NCI-H345 treated with DMSO at 0.1 percent for 48 hours (cell line): ENCODE data around the gene CDC42BPA.
"Not testable (repeated sequence)": the region's sequence is repeated elsewhere in the genome, so short reads cannot be mapped to it uniquely, and the experiment has no call there.

ENCODE experiments used
- DNase-seq: peaks from one replicate; lab custom pipeline; 2025; ENCODE audit not compliant: unreplicated experiment; lab: John Stamatoyannopoulos, UW

Gene CDC42BPA

DNA sequence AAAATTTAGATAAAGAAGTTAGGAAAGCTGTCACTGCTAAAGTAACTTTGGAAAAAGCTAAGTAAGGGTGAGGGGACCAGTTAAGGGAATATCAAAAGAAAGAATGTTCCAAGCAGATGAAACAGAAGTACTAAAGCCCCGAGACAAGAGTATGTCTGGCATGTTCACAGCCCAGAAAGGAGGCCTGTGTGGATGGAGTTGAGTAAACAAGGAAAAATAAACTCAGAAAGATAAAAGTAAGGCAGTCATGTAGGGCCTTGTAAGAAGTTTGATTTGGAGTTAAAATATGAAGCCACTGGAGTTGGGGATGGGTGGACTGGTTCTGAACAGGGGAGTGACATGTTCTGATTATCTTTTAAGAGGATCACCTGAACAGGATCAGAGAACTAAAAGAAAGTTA lies 177.9 kb downstream of the CDC42BPA start:
- DNase-seq, result no peak

- DNase-seq, result no peak
Measured at GRCh38 chr1:227136210-227136820, 182.0 kb downstream of the CDC42BPA start.

- no peak for DNase-seq
Measured at GRCh38 chr1:227134686-227135314, 183.5 kb downstream of the CDC42BPA start.

GRCh38 chr1:227132695-227133094 lies 185.6 kb downstream of the CDC42BPA start:
- not testable (repeated sequence) for DNase-seq

DNA sequence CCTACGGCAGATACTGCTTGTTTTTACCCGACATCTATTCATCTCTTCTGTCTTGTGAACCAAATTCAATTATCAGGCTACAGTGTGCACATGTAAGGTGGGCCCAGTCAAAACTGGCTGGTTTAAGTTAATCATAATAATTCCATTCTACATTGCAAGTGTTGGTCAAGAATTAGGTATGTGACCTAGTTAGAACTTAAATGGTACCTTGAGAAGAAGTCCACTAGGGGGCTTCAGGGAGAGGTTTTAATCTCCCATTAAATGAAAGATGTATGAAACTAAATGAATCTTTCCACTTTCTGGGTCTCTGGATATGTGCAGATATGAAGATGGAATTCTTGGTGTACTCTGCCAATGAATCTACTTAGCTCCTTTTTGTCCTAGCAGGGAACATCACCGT lies 187.1 kb downstream of the CDC42BPA start:
- DNase-seq, result no peak

DNA sequence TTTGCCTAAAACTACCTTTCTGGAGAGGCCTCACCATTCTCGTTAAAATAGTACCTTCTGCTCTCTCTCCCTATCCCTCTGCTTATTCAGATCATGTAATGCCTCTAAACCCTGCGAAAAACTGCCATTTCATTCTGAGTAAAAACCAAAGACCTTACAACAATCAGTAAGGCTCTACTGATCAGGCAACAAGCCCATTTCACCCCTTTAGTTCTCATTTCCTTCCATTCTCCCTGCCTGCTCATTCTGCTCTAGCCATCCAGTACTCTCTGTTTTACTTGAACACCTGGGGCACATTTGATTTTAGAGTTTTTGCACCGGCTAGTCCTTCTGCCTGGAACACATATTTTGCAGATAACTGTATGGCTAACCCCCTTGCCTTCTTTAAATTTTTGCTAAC lies 190.4 kb downstream of the CDC42BPA start:
- no peak for DNase-seq

GRCh38 chr1:227125929-227126545 lies 192.3 kb downstream of the CDC42BPA start:
- peak; percentile 24 for DNase-seq

DNA sequence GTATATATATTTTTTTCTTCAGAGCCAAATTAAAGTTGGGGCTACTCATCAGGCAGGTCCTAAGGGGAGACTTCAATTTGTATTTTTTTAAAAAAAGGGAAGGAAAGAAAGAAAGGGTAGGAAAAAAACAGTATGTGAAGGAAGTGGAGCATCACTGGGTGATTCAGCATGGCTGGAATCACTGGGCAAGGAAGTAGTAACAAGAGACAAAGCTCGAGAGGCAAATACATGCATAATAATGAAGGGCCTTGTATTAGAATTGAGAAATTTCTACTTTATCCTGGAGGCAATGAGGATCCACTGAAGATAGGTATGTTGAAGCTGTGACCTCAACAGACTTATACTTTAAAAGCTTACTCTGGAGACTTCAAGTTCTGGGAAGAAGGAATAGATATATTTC lies 193.8 kb downstream of the CDC42BPA start:
- DNase-seq, result no peak

GRCh38 chr1:227120826-227121225 lies 197.5 kb downstream of the CDC42BPA start:
- DNase-seq, result no peak

DNA sequence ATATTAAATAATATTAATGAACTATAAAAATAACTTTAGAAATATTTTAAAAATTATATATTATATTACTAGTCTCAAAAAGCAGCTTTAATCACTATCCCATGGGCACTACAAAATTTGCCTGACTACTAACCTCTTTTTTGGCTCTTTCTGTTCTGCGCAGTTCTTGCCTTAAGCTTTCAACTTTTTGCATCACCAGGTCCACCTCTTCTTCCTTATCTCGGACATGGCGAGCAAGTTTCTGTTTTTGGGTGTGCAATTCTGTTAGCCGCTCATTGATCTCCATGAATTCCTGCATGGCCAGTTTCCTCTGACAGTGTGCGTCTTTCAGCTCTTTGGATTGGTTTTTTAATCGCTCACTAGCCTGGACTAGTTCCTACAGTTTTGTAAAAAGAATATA lies 205.8 kb downstream of the CDC42BPA start:
- no peak for DNase-seq

DNA sequence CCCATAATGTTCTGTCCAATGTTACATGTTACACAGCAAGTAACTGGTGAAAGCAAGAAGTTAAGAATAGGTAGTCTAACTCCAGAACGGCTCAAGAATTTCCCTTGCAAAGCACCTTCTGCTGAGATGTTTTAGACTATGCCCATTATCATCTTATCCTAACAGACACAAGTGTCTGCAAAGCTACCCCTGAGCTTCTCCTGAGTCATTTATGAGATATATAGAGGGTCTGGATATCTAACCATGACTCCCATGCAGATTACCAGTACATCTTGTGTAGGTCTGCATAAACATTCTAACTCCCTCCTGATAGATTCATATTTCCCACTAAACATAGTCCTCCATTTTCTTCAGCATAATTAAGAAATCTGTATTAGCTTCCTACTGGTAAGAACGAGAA lies 206.5 kb downstream of the CDC42BPA start:
- no peak for DNase-seq

DNA sequence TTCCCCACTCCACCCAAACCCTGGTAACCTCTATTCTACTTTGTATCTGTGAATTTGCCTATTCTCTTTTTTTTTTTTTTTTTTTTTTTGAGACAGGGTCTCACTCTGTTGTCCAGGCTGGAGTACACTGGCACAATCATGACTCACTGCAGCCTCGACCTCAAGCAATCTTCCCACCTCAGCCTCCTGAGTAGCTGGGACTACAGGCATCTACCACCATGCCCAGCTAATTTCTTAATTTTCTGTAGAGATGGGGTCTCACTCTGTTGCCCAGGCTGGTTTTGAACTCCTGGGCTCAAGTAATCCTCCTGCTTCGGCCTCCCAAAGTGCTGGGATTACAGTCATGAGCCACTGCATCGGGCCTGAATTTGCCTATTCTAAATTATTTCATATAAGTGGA lies 213.0 kb downstream of the CDC42BPA start:
- not testable (repeated sequence) for DNase-seq

DNA sequence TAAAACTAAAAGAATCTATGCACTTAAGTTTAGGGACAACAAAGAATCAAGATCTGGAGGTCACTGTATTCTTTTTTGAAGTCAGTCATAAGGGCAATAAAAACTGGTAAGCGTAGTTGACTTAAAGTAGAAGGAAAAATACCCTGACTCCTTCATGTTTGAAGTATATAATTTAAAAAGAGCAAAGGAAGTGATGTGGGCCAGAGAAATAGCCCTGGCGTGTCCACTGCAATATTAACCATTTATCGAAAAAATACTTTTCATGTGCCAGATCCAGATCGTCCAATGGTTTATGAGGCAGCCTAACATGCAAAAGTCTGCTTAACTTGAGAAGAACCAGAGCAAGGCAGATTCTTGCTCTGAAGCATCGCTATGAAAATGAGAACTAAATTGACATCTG lies 216.2 kb downstream of the CDC42BPA start:
- no peak for DNase-seq

GRCh38 chr1:227094249-227094966 lies 223.9 kb downstream of the CDC42BPA start:
- no peak for DNase-seq

DNA sequence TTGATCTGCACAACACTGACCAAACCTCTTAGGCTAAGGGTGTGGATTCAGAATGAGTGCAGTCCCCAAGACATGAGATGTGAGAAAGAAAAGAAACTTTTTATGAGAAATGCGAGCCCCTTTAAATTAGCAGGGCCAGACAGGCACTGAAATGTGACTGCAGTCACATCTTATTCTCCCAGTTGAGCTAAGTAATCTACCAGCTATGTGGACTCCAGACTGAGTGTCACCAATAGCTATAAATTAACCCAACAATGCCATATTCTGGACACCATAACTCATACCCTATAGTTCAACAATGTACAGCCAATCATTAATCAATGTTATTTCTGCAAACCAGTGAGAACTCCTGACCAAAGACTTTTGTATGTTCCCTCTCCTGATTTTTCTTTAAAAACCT lies 225.0 kb downstream of the CDC42BPA start:
- DNase-seq, result no peak

DNA sequence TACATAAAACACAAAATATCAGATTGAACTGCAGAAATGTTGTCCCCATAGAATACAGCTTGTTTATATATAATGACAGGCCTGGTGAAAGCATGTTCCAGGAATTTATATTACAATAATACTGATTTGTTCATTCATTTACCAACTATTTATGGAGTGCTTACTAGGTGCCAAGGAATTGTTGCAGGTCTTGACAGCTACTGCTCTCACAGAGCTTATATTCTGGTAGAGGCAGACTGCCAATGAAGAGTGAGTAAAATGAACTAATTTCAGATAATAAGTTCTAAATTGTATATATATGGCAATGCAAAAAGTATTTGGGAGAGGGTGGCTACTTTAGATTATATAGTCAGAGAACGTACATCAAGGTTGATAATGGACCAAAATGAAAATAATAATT lies 226.2 kb downstream of the CDC42BPA start:
- no peak for DNase-seq

DNA sequence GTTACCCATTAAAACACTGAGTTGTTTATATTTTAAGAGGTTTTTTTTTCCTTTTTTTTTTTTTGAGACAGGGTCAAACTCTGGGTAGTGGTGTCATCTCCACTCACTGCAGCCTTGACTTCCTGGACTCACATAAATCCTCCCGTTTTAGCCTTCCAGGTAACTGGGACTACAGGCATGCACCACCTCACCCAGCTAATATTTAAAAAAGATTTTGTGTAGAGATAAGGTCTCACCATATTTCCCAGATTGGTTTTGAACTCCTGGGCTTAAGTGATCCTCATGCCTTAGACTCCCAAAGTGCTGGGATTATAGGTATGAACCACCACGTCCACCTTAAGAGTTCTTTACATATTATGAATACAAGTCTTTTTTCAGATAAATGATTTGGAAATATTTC lies 231.7 kb downstream of the CDC42BPA start:
- no peak for DNase-seq

DNA sequence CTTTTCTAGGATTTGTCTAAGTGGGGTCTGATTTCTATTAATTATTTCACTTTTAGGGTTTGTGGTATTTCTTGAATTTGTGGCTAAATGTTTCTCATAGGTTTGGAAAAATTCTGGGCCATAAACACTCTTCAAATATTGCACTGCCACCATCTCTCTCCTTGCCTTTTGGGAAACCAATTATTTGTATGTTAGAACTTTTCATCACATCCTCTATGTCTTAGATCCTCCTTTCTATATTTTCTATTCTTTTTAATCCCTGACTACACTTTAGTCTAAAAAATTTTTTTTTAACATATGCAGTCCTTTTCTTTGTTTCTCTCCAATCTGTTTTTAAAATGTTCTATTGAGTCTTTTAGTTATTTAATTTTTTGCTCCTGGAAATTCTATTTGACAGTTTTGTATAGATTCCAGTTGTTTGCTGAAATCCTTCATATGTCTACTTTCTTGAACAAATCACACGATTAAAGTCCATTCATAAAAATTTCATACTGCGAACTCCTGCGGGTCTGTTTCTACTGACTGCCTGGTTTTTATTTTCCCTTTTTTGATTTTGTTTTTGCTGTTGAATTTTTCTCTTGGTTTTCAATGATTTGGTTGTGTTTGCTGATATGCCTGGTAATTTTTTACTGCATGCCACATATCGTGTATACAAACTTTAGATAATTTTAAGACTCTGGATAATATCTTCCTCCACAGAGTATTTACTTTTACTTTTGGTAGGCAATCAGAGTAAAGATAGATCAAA lies 235.1 kb downstream of the CDC42BPA start:
- no peak for DNase-seq

- DNase-seq, result no peak
Measured at GRCh38 chr1:227077783-227078182, 240.5 kb downstream of the CDC42BPA start.

DNA sequence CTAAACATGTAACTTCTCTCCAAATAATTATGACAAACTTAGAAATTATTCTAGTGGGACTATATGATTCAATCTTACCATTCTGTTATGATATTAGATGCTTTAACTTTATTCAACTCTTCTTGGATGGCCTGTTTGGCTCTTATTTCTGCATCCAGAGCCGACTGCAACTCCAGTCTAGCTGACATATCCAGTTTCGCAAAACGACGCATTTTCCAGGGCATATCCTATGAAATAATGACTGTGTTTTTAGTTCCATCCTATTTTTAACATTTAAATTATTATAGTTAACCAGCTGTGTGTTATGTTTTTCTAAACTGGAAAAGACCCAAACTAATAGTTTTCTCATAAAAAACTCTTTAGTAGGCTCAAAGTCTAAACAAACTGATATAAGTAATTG lies 244.5 kb downstream of the CDC42BPA start:
- DNase-seq, result no peak

GRCh38 chr1:227072991-227073390 lies 245.3 kb downstream of the CDC42BPA start:
- DNase-seq, result no peak
